ENCODE measurements around the gene FXN. TPM values are rescaled to one million over a fixed set of nuclear protein-coding genes. Genes with fewer than 3 reads are reported as not detected.

FXN gene
- total and polyA plus RNA-seq, 2 donors (not counting 1 experiment from before 2014, with no cell fraction given), result 8.8 to 9.6 TPM

DNA sequence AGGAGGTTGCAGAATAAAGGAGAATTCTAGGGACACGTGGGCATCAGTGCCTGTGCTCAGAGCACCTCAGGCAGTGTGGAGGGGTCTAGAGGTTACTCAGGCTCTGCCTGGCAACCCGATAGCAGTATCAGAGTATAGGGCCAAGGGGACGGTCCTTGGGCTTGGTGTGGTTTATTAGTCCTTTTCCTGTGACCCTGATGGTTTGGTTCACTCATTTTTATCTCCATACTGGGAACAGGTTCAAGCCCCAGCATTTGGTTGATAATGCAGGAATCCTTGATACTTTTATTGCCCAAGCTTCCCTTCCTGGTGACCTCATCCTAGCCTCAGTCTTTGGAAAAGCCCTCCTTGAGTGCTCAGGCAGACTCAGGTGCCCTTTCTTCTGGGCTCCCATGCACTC is 35.5 kb downstream of the FXN start:
- WGBS (ENCODE audit: insufficient coverage), result 100% methylated on average over 3 of the region's 3 CpGs
- ChIA-PET CTCF (no interaction called here), POLR2A (no interaction called here)
- no peaks in the 10 kb centered on the region for H3K79me2 ChIP-seq (ENCODE audit: control insufficient read depth, insufficient read depth, low read length)
- no peaks in the 10 kb centered on the region for H3K9me3 Mint-ChIP-seq (ENCODE audit: insufficient read depth)
- ATAC-seq (ENCODE audit: low read depth) (no peak), DNase-seq (no peak)
- TF ChIP-seq, protein P1, sequence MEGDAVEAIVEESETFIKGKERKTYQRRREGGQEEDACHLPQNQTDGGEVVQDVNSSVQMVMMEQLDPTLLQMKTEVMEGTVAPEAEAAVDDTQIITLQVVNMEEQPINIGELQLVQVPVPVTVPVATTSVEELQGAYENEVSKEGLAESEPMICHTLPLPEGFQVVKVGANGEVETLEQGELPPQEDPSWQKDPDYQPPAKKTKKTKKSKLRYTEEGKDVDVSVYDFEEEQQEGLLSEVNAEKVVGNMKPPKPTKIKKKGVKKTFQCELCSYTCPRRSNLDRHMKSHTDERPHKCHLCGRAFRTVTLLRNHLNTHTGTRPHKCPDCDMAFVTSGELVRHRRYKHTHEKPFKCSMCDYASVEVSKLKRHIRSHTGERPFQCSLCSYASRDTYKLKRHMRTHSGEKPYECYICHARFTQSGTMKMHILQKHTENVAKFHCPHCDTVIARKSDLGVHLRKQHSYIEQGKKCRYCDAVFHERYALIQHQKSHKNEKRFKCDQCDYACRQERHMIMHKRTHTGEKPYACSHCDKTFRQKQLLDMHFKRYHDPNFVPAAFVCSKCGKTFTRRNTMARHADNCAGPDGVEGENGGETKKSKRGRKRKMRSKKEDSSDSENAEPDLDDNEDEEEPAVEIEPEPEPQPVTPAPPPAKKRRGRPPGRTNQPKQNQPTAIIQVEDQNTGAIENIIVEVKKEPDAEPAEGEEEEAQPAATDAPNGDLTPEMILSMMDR (IDR thresholded peaks at IDR 0.05), result no peak
- no peak for TF ChIP-seq EZH2 (IDR thresholded peaks at IDR 0.05; ENCODE audit: borderline replicate concordance, insufficient read depth, low read depth, low read length, poor library complexity, severe bottlenecking)
- H3K27me3 Mint-ChIP-seq, result no peaks in the 10 kb centered on the region
- H3K36me3 ChIP-seq (replicated peaks in 1 of 2; ENCODE audit: control extremely low read depth in 1 of 2, control insufficient read depth in 1 of 2, extremely low read depth in 1 of 2, insufficient read depth in 2 of 2, low read length in 1 of 2), result peaks cover 0 to 21% of the 10 kb centered on the region in 2 experiments
- no peak overlapping the region for H3K27ac ChIP-seq (ENCODE audit: low read length in 2 of 2)
- H3K4me2 ChIP-seq (replicated peaks; ENCODE audit: low read depth, low read length, poor library complexity, severe bottlenecking), result no peak overlapping the region
- no peaks in the 10 kb centered on the region for H3K4me1 Mint-ChIP-seq
- no peaks in the 10 kb centered on the region for H3K4me1 ChIP-seq (ENCODE audit: control insufficient read depth in 2 of 2, insufficient read depth in 2 of 2, low read length in 2 of 2)
- no peak overlapping the region for H3K27ac Mint-ChIP-seq
- no peak overlapping the region for H3K9ac ChIP-seq (ENCODE audit: low read length)
- intact Hi-C loops (cut with micrococcal nuclease), result no loop called here
- no peak overlapping the region for H3K4me3 Mint-ChIP-seq
- no peaks in the 10 kb centered on the region for H3K9me3 ChIP-seq (ENCODE audit: control extremely low read depth in 1 of 3, control insufficient read depth in 2 of 3, insufficient read depth in 1 of 3, low read length in 2 of 3)
- H3K27me3 ChIP-seq (replicated peaks in 1 of 4; ENCODE audit: control extremely low read depth in 1 of 4, control insufficient read depth in 3 of 4, insufficient read depth in 4 of 4, low read length in 3 of 4), result no peaks in the 10 kb centered on the region
- no peak overlapping the region for H2AFZ ChIP-seq (ENCODE audit: insufficient read depth, low read depth, low read length, poor library complexity, severe bottlenecking)
- H4K20me1 ChIP-seq (ENCODE audit: control insufficient read depth, insufficient read depth, low read length, poor library complexity, severe bottlenecking), result no peaks in the 10 kb centered on the region
- H3K4me3 ChIP-seq (ENCODE audit: control extremely low read depth in 1 of 5, extremely low read depth in 1 of 5, insufficient read depth in 1 of 5, low read depth in 2 of 5, low read length in 4 of 5), result no peak overlapping the region

DNA sequence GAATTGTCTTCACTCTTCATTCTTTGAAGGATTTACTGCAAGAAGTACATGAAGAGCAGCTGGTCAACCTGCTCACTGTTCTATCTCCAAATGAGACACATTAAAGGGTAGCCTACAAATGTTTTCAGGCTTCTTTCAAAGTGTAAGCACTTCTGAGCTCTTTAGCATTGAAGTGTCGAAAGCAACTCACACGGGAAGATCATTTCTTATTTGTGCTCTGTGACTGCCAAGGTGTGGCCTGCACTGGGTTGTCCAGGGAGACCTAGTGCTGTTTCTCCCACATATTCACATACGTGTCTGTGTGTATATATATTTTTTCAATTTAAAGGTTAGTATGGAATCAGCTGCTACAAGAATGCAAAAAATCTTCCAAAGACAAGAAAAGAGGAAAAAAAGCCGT is 37.6 kb downstream of the FXN start:
- no peaks in the 10 kb centered on the region for H3K27me3 ChIP-seq (replicated peaks in 1 of 4; ENCODE audit: control extremely low read depth in 1 of 4, control insufficient read depth in 3 of 4, insufficient read depth in 4 of 4, low read length in 3 of 4)
- no peak for DNase-seq
- intact Hi-C loops (cut with micrococcal nuclease), result no loop called here
- 90% methylated on average over 2 of the region's 4 CpGs for WGBS (ENCODE audit: insufficient coverage)
- CTCF ChIA-PET, result interaction anchor here (0.8 kb wide), 1 partner anchor 20 kb away, joined by 3 read pairs; no protein-coding TSS in a partner anchor
- no peak overlapping the region for H3K4me2 ChIP-seq (replicated peaks; ENCODE audit: low read depth, low read length, poor library complexity, severe bottlenecking)
- H2AFZ ChIP-seq (ENCODE audit: insufficient read depth, low read depth, low read length, poor library complexity, severe bottlenecking), result no peak overlapping the region
- H3K9me3 ChIP-seq (ENCODE audit: control extremely low read depth in 1 of 3, control insufficient read depth in 2 of 3, insufficient read depth in 1 of 3, low read length in 2 of 3), result no peaks in the 10 kb centered on the region
- no peak for TF ChIP-seq EZH2 (IDR thresholded peaks at IDR 0.05; ENCODE audit: borderline replicate concordance, insufficient read depth, low read depth, low read length, poor library complexity, severe bottlenecking)
- TF ChIP-seq, protein P1 (IDR thresholded peaks at IDR 0.05), result no peak
- peaks cover 0 to 7% of the 10 kb centered on the region in 2 experiments for H3K36me3 ChIP-seq (replicated peaks in 1 of 2; ENCODE audit: control extremely low read depth in 1 of 2, control insufficient read depth in 1 of 2, extremely low read depth in 1 of 2, insufficient read depth in 2 of 2, low read length in 1 of 2)
- H3K4me1 ChIP-seq (ENCODE audit: control insufficient read depth in 2 of 2, insufficient read depth in 2 of 2, low read length in 2 of 2), result no peaks in the 10 kb centered on the region
- Mint-ChIP-seq H3K9me3 (ENCODE audit: insufficient read depth) (no peaks in the 10 kb centered on the region), H3K27ac (no peak overlapping the region), H3K4me1 (no peaks in the 10 kb centered on the region), H3K4me3 (no peak overlapping the region), H3K27me3 (no peaks in the 10 kb centered on the region)
- H3K4me3 ChIP-seq (ENCODE audit: control extremely low read depth in 1 of 5, extremely low read depth in 1 of 5, insufficient read depth in 1 of 5, low read depth in 2 of 5, low read length in 4 of 5), result no peak overlapping the region
- H3K27ac ChIP-seq (ENCODE audit: low read length in 2 of 2), result no peak overlapping the region
- no peaks in the 10 kb centered on the region for H3K79me2 ChIP-seq (ENCODE audit: control insufficient read depth, insufficient read depth, low read length)
- POLR2A ChIA-PET, result no interaction called here
- no peaks in the 10 kb centered on the region for H4K20me1 ChIP-seq (ENCODE audit: control insufficient read depth, insufficient read depth, low read length, poor library complexity, severe bottlenecking)
- no peak for ATAC-seq (ENCODE audit: low read depth)
- H3K9ac ChIP-seq (ENCODE audit: low read length), result no peak overlapping the region

Data from B cell (primary cell).